ENCODE results near the gene ATP8A1. TPM values are rescaled to one million over a fixed set of nuclear protein-coding genes. Genes with fewer than 3 reads are reported as not detected.

The ATP8A1 gene
- total RNA-seq, 2 experiments from 2014 or later = 27.6 to 32.0 TPM

GRCh38 chr4:42579903-42580302 is 77.0 kb downstream of the ATP8A1 start:
- Mint-ChIP-seq H3K27me3 (ENCODE audit: low read depth) (no peaks in the 10 kb centered on the region), H3K36me3 (ENCODE audit: low read depth) (peaks cover 23% of the 10 kb centered on the region), H3K27ac (no peak overlapping the region), H3K9me3 (no peaks in the 10 kb centered on the region), H3K4me3 (no peak overlapping the region), H3K4me1 (ENCODE audit: low read depth) (peaks cover 8% of the 10 kb centered on the region)
- CTCF ChIA-PET = no interaction called here
- intact Hi-C loops (cut with micrococcal nuclease) = no loop called here
- DNase-seq = no peak

DNA sequence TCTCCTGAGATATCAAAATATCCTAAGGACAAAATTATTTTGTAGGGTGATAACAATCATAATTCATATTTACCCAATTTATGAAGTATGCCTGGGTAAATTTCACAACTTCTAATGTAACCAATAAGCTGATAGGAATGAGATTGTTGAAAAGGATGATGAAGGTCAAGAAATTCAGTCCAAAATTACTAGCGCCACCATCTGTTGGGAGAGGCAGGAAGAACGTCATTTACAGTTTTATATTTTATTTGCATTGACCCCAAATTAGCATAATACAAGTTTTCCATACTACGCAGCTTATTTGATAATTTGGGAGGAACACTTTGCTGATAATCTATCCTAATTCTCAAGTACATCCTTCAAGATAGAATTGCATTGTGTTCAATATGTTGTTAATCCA is 78.7 kb downstream of the ATP8A1 start:
- H3K27ac Mint-ChIP-seq = no peak overlapping the region
- no peaks in the 10 kb centered on the region for H3K27me3 Mint-ChIP-seq (ENCODE audit: low read depth)
- H3K4me1 Mint-ChIP-seq (ENCODE audit: low read depth) = peaks cover 8% of the 10 kb centered on the region

GRCh38 chr4:42574870-42575430 is 82.0 kb downstream of the ATP8A1 start:
- peaks cover 12% of the 10 kb centered on the region for H3K36me3 Mint-ChIP-seq (ENCODE audit: low read depth)
- no peak overlapping the region for H3K27ac Mint-ChIP-seq
- intact Hi-C loops (cut with micrococcal nuclease) = no loop called here
- no peak overlapping the region for H3K4me3 Mint-ChIP-seq
- peaks cover 4% of the 10 kb centered on the region for H3K4me1 Mint-ChIP-seq (ENCODE audit: low read depth)
- no peak for DNase-seq
- H3K9me3 Mint-ChIP-seq = no peaks in the 10 kb centered on the region
- CTCF ChIA-PET = interaction anchor here (1.1 to 2.0 kb wide), 3 partner anchors 9 to 290 kb away, joined by 3 to 6 read pairs (median 3); no protein-coding TSS in a partner anchor
- H3K27me3 Mint-ChIP-seq (ENCODE audit: low read depth) = no peaks in the 10 kb centered on the region

More for the DNA sequence above, 78.7 kb downstream of the ATP8A1 start:
- Mint-ChIP-seq H3K9me3 (no peaks in the 10 kb centered on the region), H3K4me3 (no peak overlapping the region), H3K36me3 (ENCODE audit: low read depth) (peaks cover 14% of the 10 kb centered on the region)
- CTCF ChIA-PET = no interaction called here
- DNase-seq = no peak
- intact Hi-C loops (cut with micrococcal nuclease) = no loop called here

DNA sequence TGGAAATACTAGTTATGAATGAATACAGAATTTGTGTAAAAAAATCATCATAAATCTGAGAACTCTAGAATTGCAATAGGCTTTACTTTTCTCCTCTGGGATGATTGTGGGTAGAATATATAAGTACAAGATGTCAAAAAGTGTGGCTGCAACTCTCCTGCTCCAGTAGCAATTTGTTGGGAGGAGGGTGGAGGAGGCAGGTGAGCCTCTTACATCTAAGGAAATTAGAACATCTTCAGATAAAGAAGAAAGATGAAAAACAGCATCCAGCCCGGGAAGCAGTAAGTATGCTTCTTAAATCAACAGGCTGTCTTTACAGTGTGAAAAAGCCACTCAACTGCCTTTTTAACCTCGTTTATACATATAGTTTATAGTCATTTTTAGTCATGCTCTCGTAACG is 83.7 kb downstream of the ATP8A1 start:
- Mint-ChIP-seq H3K27ac (no peak overlapping the region), H3K4me1 (ENCODE audit: low read depth) (no peaks in the 10 kb centered on the region), H3K36me3 (ENCODE audit: low read depth) (peaks cover 12% of the 10 kb centered on the region), H3K9me3 (no peaks in the 10 kb centered on the region), H3K4me3 (no peak overlapping the region), H3K27me3 (ENCODE audit: low read depth) (no peaks in the 10 kb centered on the region)
- intact Hi-C loops (cut with micrococcal nuclease) = no loop called here
- CTCF ChIA-PET = no interaction called here
- DNase-seq = no peak

DNA sequence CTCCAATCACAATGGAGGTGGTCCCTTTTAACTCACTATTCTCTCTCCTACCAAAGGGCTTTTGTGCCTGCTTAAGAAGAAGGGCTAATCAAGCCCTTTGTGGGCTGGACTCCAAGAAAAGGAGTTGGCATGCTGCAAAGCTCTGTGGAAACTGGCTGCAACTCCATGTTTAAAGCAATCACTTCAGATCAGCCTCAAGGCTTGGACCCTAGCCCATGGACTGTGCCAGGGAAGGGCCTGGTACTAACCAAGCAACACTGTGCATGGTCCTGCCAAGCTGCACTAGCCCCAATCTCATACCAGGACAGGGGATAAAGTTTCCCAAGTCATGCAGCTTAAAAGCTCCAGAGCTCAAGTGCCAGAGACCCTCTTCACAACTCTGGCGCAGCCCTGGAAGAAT is 86.7 kb downstream of the ATP8A1 start:
- Mint-ChIP-seq H3K4me3 (no peak overlapping the region), H3K36me3 (ENCODE audit: low read depth) (peaks cover 3% of the 10 kb centered on the region), H3K27ac (no peak overlapping the region), H3K4me1 (ENCODE audit: low read depth) (no peaks in the 10 kb centered on the region), H3K9me3 (no peaks in the 10 kb centered on the region), H3K27me3 (ENCODE audit: low read depth) (no peaks in the 10 kb centered on the region)
- intact Hi-C loops (cut with micrococcal nuclease) = no loop called here
- DNase-seq = no peak
- CTCF ChIA-PET = interaction anchor here (1.7 to 5.9 kb wide), 2 partner anchors 180 to 206 kb away, joined by 3 to 38 read pairs; no protein-coding TSS in a partner anchor

DNA sequence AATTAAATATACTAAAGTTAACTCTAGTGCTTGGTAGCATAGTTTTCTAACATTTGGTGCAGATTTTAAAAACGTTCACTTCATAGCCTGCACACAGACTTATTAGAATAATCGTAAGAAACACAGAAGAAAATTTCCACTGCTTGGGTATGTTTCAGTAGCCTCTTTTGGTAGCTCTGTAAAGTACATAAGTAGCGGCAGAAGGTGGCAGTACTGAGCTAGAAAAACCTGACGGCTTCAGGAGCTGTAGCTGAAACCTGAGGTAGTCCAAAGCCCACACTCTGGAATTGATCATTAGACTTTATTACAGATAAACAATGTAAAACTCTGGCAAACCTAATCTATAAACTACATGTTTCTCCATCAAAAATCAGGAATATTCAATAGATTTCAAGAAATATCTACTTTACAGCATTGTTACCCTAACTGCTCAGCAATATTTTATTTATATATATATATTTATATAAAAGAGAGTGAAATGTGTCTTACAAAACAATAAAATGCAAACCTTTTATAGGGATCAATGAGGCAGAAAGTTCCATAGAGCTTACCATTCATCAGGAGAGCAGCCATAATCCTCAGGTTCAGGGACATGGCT is 88.2 kb downstream of the ATP8A1 start:
- H3K27ac Mint-ChIP-seq = no peak overlapping the region
- no peaks in the 10 kb centered on the region for H3K27me3 Mint-ChIP-seq (ENCODE audit: low read depth)
- H3K4me1 Mint-ChIP-seq (ENCODE audit: low read depth) = no peaks in the 10 kb centered on the region
- H3K36me3 Mint-ChIP-seq (ENCODE audit: low read depth) = peaks cover 5% of the 10 kb centered on the region
- peak; percentile 81 for DNase-seq
- H3K9me3 Mint-ChIP-seq = no peaks in the 10 kb centered on the region
- CTCF ChIA-PET = interaction anchor here (0.6 to 5.9 kb wide), 25 partner anchors 9 to 302 kb away, joined by 3 to 50 read pairs (median 3); partner anchors contain the start of gene ATP8A1
- intact Hi-C loops (cut with micrococcal nuclease) = loop anchor here (1.0 to 5.0 kb wide), 9 partner anchors 60 to 397 kb away; no protein-coding TSS in a partner anchor
- H3K4me3 Mint-ChIP-seq = no peak overlapping the region

GRCh38 chr4:42566835-42567234 is 90.1 kb downstream of the ATP8A1 start:
- Mint-ChIP-seq H3K36me3 (ENCODE audit: low read depth) (peaks cover 10% of the 10 kb centered on the region), H3K4me1 (ENCODE audit: low read depth) (no peaks in the 10 kb centered on the region), H3K27ac (no peak overlapping the region), H3K27me3 (ENCODE audit: low read depth) (no peaks in the 10 kb centered on the region), H3K9me3 (no peaks in the 10 kb centered on the region), H3K4me3 (no peak overlapping the region)
- intact Hi-C loops (cut with micrococcal nuclease) = loop anchor here (5.0 kb wide), 1 partner anchor 105 kb away; no protein-coding TSS in a partner anchor
- DNase-seq = no peak
- CTCF ChIA-PET = interaction anchor here (1.0 to 5.9 kb wide), 4 partner anchors 10 to 299 kb away, joined by 3 to 50 read pairs (median 21); no protein-coding TSS in a partner anchor

- Mint-ChIP-seq H3K9me3 (no peaks in the 10 kb centered on the region), H3K4me3 (no peak overlapping the region), H3K27me3 (ENCODE audit: low read depth) (no peaks in the 10 kb centered on the region), H3K36me3 (ENCODE audit: low read depth) (peaks cover 11% of the 10 kb centered on the region), H3K27ac (no peak overlapping the region), H3K4me1 (ENCODE audit: low read depth) (no peaks in the 10 kb centered on the region)
- CTCF ChIA-PET = no interaction called here
- no peak for DNase-seq
- intact Hi-C loops (cut with micrococcal nuclease) = no loop called here
Observed at GRCh38 chr4:42562016-42562415, 94.9 kb downstream of the ATP8A1 start.

GRCh38 chr4:42561031-42561430 is 95.9 kb downstream of the ATP8A1 start:
- no peak overlapping the region for H3K4me3 Mint-ChIP-seq
- no peaks in the 10 kb centered on the region for H3K4me1 Mint-ChIP-seq (ENCODE audit: low read depth)
- intact Hi-C loops (cut with micrococcal nuclease) = no loop called here
- H3K27ac Mint-ChIP-seq = no peak overlapping the region
- no peak for DNase-seq
- no peaks in the 10 kb centered on the region for H3K27me3 Mint-ChIP-seq (ENCODE audit: low read depth)
- H3K9me3 Mint-ChIP-seq = no peaks in the 10 kb centered on the region
- H3K36me3 Mint-ChIP-seq (ENCODE audit: low read depth) = peaks cover 14% of the 10 kb centered on the region
- CTCF ChIA-PET = interaction anchor here (0.5 to 1.3 kb wide), 3 partner anchors 189 to 563 kb away, joined by 3 to 4 read pairs (median 4); no protein-coding TSS in a partner anchor

GRCh38 chr4:42560467-42560861 is 96.4 kb downstream of the ATP8A1 start:
- Mint-ChIP-seq H3K9me3 (no peaks in the 10 kb centered on the region), H3K27ac (no peak overlapping the region), H3K27me3 (ENCODE audit: low read depth) (no peaks in the 10 kb centered on the region), H3K36me3 (ENCODE audit: low read depth) (peaks cover 14% of the 10 kb centered on the region), H3K4me1 (ENCODE audit: low read depth) (no peaks in the 10 kb centered on the region), H3K4me3 (no peak overlapping the region)
- DNase-seq = no peak
- CTCF ChIA-PET = interaction anchor here (0.5 to 1.3 kb wide), 3 partner anchors 189 to 562 kb away, joined by 3 to 4 read pairs (median 4); no protein-coding TSS in a partner anchor
- intact Hi-C loops (cut with micrococcal nuclease) = no loop called here

- CTCF ChIA-PET = interaction anchor here (0.6 to 1.9 kb wide), 2 partner anchors 11 to 505 kb away, joined by 4 to 7 read pairs; no protein-coding TSS in a partner anchor
- H3K36me3 Mint-ChIP-seq (ENCODE audit: low read depth) = peaks cover 14% of the 10 kb centered on the region
- no peaks in the 10 kb centered on the region for H3K9me3 Mint-ChIP-seq
- DNase-seq = no peak
- intact Hi-C loops (cut with micrococcal nuclease) = no loop called here
- H3K4me1 Mint-ChIP-seq (ENCODE audit: low read depth) = no peaks in the 10 kb centered on the region
- no peaks in the 10 kb centered on the region for H3K27me3 Mint-ChIP-seq (ENCODE audit: low read depth)
- H3K27ac Mint-ChIP-seq = no peak overlapping the region
- no peak overlapping the region for H3K4me3 Mint-ChIP-seq
Observed at GRCh38 chr4:42558156-42558555, 98.7 kb downstream of the ATP8A1 start.

DNA sequence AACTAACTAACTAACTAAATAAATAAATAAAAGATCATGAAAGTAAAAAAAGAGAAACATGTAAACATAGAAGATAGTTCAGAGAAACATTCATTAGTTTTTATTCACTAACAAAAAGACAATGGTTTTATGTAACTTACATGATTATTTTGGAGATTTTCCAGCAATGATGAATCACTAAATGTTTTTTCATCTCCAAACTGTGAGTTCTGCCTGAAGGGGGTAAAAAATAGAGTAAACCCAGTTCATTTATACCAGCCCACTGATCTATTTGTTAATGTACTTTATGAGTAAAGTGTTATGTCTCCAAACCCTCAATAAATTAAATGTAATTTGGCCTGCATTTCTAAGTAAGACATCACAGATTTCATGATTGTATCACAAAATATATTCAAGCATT is 101.1 kb downstream of the ATP8A1 start:
- Mint-ChIP-seq H3K27ac (no peak overlapping the region), H3K4me3 (no peak overlapping the region), H3K27me3 (ENCODE audit: low read depth) (no peaks in the 10 kb centered on the region), H3K9me3 (no peaks in the 10 kb centered on the region), H3K4me1 (ENCODE audit: low read depth) (no peaks in the 10 kb centered on the region), H3K36me3 (ENCODE audit: low read depth) (peaks cover 7% of the 10 kb centered on the region)
- DNase-seq = no peak
- CTCF ChIA-PET = no interaction called here
- intact Hi-C loops (cut with micrococcal nuclease) = no loop called here

GRCh38 chr4:42554072-42554471 is 102.8 kb downstream of the ATP8A1 start:
- Mint-ChIP-seq H3K9me3 (no peaks in the 10 kb centered on the region), H3K27ac (no peak overlapping the region), H3K27me3 (ENCODE audit: low read depth) (no peaks in the 10 kb centered on the region), H3K36me3 (ENCODE audit: low read depth) (peaks cover 13% of the 10 kb centered on the region), H3K4me3 (no peak overlapping the region), H3K4me1 (ENCODE audit: low read depth) (no peaks in the 10 kb centered on the region)
- intact Hi-C loops (cut with micrococcal nuclease) = no loop called here
- CTCF ChIA-PET = no interaction called here
- no peak for DNase-seq
